Osteoblast (primary cell): Measurements from ENCODE around the gene CELF4. TPM values are rescaled to one million over a fixed set of nuclear protein-coding genes. Genes with fewer than 3 reads are reported as not detected.

Experiments
- DNase-seq: peaks from one replicate; pipeline ENCODE4 v3.0.0; 2011; ENCODE audit warnings: low spot score, mixed read lengths; ENCODE audit not compliant: insufficient read length; ENCODE audit errors: missing footprints
- H2AFZ ChIP-seq: 2 replicates; pipeline ENCODE4 v1.6.0; 2011; ENCODE audit warnings: mild to moderate bottlenecking, low read length
- H3K27ac ChIP-seq: 2 replicates; pipeline ENCODE4 v1.5.1; 2011; ENCODE audit warnings: mild to moderate bottlenecking, low read depth, low read length, moderate library complexity
- H3K27me3 ChIP-seq: 2 replicates; pipeline ENCODE4 v1.6.0; 2012; ENCODE audit warnings: mild to moderate bottlenecking, control low read depth, inconsistent platforms, low read length, moderate library complexity; ENCODE audit not compliant: insufficient read depth
- H3K36me3 ChIP-seq: 2 replicates; pipeline ENCODE4 v1.5.1; 2011; ENCODE audit warnings: mild to moderate bottlenecking, low read length, control low read depth, moderate library complexity; ENCODE audit not compliant: insufficient read depth
- H3K4me1 ChIP-seq: 2 replicates; pipeline ENCODE4 v1.5.1; 2011; ENCODE audit warnings: mild to moderate bottlenecking, low read length, control low read depth, moderate library complexity; ENCODE audit not compliant: insufficient read depth
- H3K4me2 ChIP-seq: 2 replicates; pipeline ENCODE4 v1.6.0; 2011; ENCODE audit warnings: mild to moderate bottlenecking, low read length; ENCODE audit not compliant: insufficient read depth
- H3K4me3 ChIP-seq: fragments of 200-600 bp; sonication (generic); 3 replicates; pipeline ENCODE4 v1.5.1; 2012; ENCODE audit warnings: mild to moderate bottlenecking, low read length, inconsistent platforms; ENCODE audit not compliant: insufficient read depth
- H3K79me2 ChIP-seq: 2 replicates; pipeline ENCODE4 v1.6.0; 2012; ENCODE audit warnings: mild to moderate bottlenecking, low read length, control low read depth, inconsistent platforms; ENCODE audit not compliant: insufficient read depth
- H3K9me3 ChIP-seq: 2 replicates; pipeline ENCODE4 v1.5.1; 2011; ENCODE audit warnings: low read depth, low read length, control low read depth
- H4K20me1 ChIP-seq: 2 replicates; pipeline ENCODE4 v1.6.0; 2012; ENCODE audit warnings: mild to moderate bottlenecking, low read length, control low read depth; ENCODE audit not compliant: insufficient read depth
- total RNA-seq: library from RNA; depleted of rRNA; stranded (reverse); fragments of >200 nt; gene quantifications from 2 replicates; pipeline ENCODE4 v1.2.3, GENCODE V29; 2012
- TF ChIP-seq, protein P1 (sequence below): IDR thresholded peaks from 2 replicates; pipeline ENCODE4 v1.5.1; 2011; ENCODE audit warnings: mild to moderate bottlenecking, low read depth, low read length, moderate library complexity; ENCODE audit errors: extremely low read depth

Gene CELF4
- total RNA-seq, 1 donor: not detected

DNA sequence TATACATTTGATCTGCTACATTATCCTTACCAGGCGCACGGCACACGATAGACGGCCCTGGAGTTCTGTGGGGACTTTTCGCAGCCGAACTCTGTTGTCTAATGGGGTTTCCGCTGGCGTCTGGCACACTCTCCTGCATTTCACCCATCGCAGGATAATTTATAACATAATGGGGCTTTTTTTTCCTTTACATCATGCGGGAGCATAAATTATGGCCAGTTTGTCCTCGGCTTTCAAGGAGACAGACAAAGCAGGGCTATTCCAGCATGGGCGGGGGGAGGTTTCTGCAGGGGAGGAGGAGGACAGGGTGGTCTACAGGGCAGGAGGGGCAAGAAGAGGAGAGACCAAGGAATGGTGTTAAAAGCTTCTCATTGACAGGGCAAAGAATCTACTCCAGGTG, 279.8 kb downstream of the CELF4 start:
- no peaks in the 10 kb centered on the region for H3K9me3 ChIP-seq
- H3K27me3 ChIP-seq: peaks cover 5% of the 10 kb centered on the region
- no peak for DNase-seq
- no peak overlapping the region for H3K4me2 ChIP-seq
- H3K79me2 ChIP-seq: no peaks in the 10 kb centered on the region
- TF ChIP-seq, protein P1, sequence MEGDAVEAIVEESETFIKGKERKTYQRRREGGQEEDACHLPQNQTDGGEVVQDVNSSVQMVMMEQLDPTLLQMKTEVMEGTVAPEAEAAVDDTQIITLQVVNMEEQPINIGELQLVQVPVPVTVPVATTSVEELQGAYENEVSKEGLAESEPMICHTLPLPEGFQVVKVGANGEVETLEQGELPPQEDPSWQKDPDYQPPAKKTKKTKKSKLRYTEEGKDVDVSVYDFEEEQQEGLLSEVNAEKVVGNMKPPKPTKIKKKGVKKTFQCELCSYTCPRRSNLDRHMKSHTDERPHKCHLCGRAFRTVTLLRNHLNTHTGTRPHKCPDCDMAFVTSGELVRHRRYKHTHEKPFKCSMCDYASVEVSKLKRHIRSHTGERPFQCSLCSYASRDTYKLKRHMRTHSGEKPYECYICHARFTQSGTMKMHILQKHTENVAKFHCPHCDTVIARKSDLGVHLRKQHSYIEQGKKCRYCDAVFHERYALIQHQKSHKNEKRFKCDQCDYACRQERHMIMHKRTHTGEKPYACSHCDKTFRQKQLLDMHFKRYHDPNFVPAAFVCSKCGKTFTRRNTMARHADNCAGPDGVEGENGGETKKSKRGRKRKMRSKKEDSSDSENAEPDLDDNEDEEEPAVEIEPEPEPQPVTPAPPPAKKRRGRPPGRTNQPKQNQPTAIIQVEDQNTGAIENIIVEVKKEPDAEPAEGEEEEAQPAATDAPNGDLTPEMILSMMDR: no peak
- H2AFZ ChIP-seq: no peak overlapping the region
- no peaks in the 10 kb centered on the region for H3K36me3 ChIP-seq
- no peak overlapping the region for H3K27ac ChIP-seq
- H3K4me3 ChIP-seq: no peak overlapping the region
- no peaks in the 10 kb centered on the region for H4K20me1 ChIP-seq
- H3K4me1 ChIP-seq: no peaks in the 10 kb centered on the region

DNA sequence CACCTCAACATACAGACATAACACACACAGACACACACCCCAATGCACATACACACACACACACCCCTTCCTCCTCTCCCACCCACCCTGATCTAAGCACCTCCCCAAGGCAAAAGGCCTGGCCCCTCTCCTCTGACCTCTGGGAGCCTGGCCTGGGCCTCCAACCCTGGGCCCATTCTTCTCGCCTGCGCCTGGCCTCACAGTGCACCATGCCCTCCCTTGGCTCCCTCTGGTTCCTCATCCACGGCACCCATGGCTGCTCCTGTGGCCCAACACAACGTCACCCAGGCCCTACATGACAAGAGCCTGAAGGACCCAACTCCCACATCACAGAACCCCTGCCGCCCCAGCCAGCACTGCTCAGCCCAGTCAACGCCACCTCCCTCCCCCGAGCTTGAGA, 281.3 kb downstream of the CELF4 start:
- Histone ChIP-seq H3K36me3 (no peaks in the 10 kb centered on the region), H3K27me3 (peaks cover 7% of the 10 kb centered on the region), H2AFZ (no peak overlapping the region), H3K4me1 (no peaks in the 10 kb centered on the region), H3K4me3 (no peak overlapping the region), H3K9me3 (no peaks in the 10 kb centered on the region), H3K27ac (no peak overlapping the region), H4K20me1 (no peaks in the 10 kb centered on the region), H3K79me2 (no peaks in the 10 kb centered on the region), H3K4me2 (no peak overlapping the region)
- TF ChIP-seq, protein P1: no peak
- DNase-seq: peak; percentile 38

DNA sequence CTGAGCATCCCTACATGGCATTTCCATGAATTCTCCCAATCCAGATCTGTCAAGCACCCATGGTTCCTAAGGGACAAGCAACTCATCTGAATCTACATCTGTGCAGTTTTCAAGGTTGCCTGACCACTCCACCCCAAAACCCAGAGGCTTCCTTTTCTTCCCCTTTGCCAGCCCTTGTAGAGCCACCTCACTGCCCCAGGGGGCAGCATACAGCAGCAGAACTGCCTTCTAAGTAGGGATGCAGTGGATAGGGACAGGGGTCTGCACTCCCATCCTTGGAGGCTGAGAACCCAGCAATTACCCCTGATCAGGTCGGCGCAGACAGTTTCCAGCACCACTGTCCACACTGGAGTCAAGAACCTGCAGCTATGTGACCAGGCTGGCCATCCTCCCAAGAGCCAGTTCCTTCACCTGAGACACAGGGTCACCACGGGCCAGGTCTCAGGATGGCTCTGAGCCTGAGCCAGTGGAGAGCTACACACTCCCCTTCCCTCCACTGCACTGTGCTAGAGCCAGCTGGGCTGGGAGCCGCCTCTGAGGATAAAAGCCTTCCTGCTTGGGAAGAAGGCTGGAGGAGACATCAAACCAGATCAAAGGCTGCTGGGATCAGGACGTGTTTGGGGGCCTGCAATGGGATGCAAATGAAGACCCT, 283.1 kb downstream of the CELF4 start:
- Histone ChIP-seq H3K27me3 (peaks cover 5% of the 10 kb centered on the region), H3K27ac (no peak overlapping the region), H2AFZ (no peak overlapping the region), H4K20me1 (no peaks in the 10 kb centered on the region), H3K4me1 (no peaks in the 10 kb centered on the region), H3K9me3 (no peaks in the 10 kb centered on the region), H3K36me3 (no peaks in the 10 kb centered on the region), H3K79me2 (no peaks in the 10 kb centered on the region), H3K4me3 (no peak overlapping the region), H3K4me2 (no peak overlapping the region)
- TF ChIP-seq, protein P1: peak; percentile 40
- peak; percentile 80 for DNase-seq

DNA sequence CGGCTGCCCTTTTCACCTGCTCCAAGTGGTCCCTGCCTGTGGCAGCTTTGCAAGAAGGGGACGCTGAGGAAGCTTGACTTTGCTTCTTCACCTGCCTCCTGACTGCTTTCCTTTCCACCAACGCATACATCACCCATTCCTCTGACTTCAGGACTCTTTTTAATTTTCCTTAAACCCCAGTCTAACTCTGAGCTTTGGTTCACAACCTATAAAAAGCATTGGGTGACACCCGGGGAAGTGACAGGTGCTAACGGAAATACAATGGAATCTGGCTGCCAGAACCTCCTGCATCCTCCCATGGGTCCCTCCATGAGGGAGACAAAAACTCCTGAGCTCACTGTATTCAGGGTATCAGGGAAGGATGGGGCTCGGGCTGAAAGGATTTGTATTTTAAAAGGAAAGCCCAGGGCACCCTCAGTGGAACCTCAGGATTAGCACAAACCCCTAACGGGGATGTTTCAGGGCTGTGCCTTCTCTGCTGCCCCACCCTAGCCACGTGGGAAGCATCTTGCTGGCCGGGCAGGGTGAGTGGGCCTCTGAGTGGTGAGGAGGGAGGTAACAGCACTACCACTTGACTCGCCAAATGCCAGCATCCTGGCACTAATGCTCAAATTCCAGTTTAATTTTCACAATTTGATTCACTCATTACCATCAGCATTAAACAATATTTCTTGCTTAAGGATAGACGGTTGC, 284.8 kb downstream of the CELF4 start:
- Histone ChIP-seq H3K27me3 (peaks cover 13% of the 10 kb centered on the region), H4K20me1 (no peaks in the 10 kb centered on the region), H3K4me3 (no peak overlapping the region), H3K79me2 (no peaks in the 10 kb centered on the region), H3K27ac (no peak overlapping the region), H3K4me1 (no peaks in the 10 kb centered on the region), H3K4me2 (no peak overlapping the region), H3K36me3 (no peaks in the 10 kb centered on the region), H3K9me3 (no peaks in the 10 kb centered on the region), H2AFZ (no peak overlapping the region)
- peak; percentile 82 for DNase-seq
- TF ChIP-seq, protein P1: no peak
